ENCODE measurements around the gene CECR2.

The CECR2 gene

GRCh38 chr22:17472932-17473331 is 103.7 kb downstream of the CECR2 start:
- TF ChIP-seq RAD21 (IDR thresholded peaks at IDR 0.05; ENCODE audit: low read depth) (no peak), USF1 (IDR thresholded peaks at IDR 0.05) (no peak), EGR1 (IDR thresholded peaks at IDR 0.05) (no peak)

DNA sequence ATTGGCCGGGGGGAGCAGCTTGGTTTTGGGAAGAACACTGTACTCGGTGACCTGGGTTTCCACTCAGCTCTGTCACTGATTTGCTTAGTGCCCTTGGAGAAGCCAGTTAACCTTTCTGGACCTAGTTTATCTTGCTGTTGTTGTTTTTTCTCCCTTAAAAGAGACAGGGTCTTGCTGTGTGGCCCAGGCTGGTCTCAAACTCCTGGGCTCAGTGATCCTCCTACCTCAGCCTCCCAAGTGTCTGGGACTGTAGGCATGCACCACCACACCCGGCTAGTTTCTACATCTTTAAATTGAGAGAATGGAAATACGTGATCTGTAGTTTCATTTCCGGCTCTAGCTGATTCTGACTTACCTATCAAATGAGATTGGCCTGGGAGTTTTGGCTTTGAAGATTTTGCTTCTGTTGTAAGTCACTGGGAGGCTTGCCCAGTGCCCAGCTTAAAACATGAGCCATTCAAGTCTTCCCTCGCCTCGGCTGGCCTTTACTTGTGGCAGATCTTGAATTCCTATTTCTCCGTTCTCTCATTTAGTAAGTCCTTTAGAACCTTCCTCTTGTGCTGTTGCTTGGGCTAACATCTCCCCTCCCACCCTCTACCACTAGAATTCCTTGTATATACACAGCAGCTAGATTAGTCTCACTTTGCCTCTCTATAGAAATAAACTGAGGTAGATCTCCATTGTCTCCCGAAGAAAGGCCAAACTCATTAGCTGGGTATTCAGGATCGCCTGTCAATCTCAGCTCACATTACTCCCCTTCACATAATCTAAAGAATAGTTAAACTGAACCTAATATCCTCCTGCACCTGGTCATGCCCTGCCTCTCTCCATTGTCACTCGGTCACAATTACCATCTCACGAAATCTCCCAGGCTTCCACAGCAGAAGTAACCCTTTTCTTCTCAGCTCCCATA is 106.3 kb downstream of the CECR2 start:
- TF ChIP-seq TAF1 (IDR thresholded peaks at IDR 0.05; ENCODE audit: low read depth) (no peak), YY1 (IDR thresholded peaks at IDR 0.05; ENCODE audit: low read depth) (no peak), ZBTB7A (IDR thresholded peaks at IDR 0.05; ENCODE audit: low read depth) (no peak), RAD21 (IDR thresholded peaks at IDR 0.05; ENCODE audit: low read depth) (no peak), MAX (IDR thresholded peaks at IDR 0.05) (no peak), REST (IDR thresholded peaks at IDR 0.05; ENCODE audit: low read depth) (no peak), FOXM1 (IDR thresholded peaks at IDR 0.05; ENCODE audit: borderline replicate concordance, low read depth) (no peak), EP300 (IDR thresholded peaks at IDR 0.05; ENCODE audit: borderline replicate concordance) (no peak), EGR1 (IDR thresholded peaks at IDR 0.05) (no peak), CREB1 (IDR thresholded peaks at IDR 0.05; ENCODE audit: low read depth) (no peak)

GRCh38 chr22:17476838-17477237 is 107.6 kb downstream of the CECR2 start:
- TF ChIP-seq EGR1 (IDR thresholded peaks at IDR 0.05): no peak
- no peak for TF ChIP-seq USF1 (IDR thresholded peaks at IDR 0.05)
- no peak for TF ChIP-seq CEBPB (IDR thresholded peaks at IDR 0.05)
- no peak for TF ChIP-seq RAD21 (IDR thresholded peaks at IDR 0.05; ENCODE audit: low read depth)
- no peak for TF ChIP-seq TCF12 (IDR thresholded peaks at IDR 0.05; ENCODE audit: low read depth)
- TF ChIP-seq MAX (IDR thresholded peaks at IDR 0.05): no peak
- TF ChIP-seq TAF1 (IDR thresholded peaks at IDR 0.05; ENCODE audit: low read depth): no peak
- TF ChIP-seq YY1 (IDR thresholded peaks at IDR 0.05; ENCODE audit: low read depth): no peak

DNA sequence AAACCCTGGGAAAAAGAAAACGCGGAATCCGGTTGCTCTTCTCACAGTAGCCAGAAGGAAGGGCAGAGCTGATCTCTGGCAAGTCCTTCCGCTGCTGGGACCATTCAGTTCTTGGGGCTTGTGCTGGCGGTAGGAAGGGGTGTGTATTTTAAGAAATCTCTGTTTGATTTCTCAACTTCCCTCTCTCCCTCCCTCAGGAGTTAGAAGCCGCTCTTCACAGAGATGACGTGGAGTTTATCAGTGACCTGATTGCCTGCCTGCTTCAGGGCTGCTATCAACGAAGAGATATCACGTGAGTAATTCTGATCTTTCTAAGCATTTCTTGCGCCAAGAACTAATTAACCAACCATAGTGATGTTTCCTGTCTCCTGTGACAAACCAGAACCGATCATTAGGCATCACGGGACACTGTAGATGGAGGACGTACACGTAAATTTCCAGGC is 108.2 kb downstream of the CECR2 start:
- TF ChIP-seq CEBPB (IDR thresholded peaks at IDR 0.05) (no peak), TEAD4 (IDR thresholded peaks at IDR 0.05) (no peak), NFIC (IDR thresholded peaks at IDR 0.05) (no peak), MAX (IDR thresholded peaks at IDR 0.05) (no peak)

- TF ChIP-seq TAF1 (IDR thresholded peaks at IDR 0.05; ENCODE audit: low read depth): no peak
- TF ChIP-seq MAX (IDR thresholded peaks at IDR 0.05): no peak
- no peak for TF ChIP-seq EP300 (IDR thresholded peaks at IDR 0.05; ENCODE audit: borderline replicate concordance)
- no peak for TF ChIP-seq CREB1 (IDR thresholded peaks at IDR 0.05; ENCODE audit: low read depth)
- no peak for TF ChIP-seq REST (IDR thresholded peaks at IDR 0.05; ENCODE audit: low read depth)
- no peak for TF ChIP-seq TCF12 (IDR thresholded peaks at IDR 0.05; ENCODE audit: low read depth)
- no peak for TF ChIP-seq ZBTB7A (IDR thresholded peaks at IDR 0.05; ENCODE audit: low read depth)
- TF ChIP-seq TEAD4 (IDR thresholded peaks at IDR 0.05): no peak
- no peak for TF ChIP-seq RAD21 (IDR thresholded peaks at IDR 0.05; ENCODE audit: low read depth)
- TF ChIP-seq EGR1 (IDR thresholded peaks at IDR 0.05): no peak
- TF ChIP-seq NFIC (IDR thresholded peaks at IDR 0.05): no peak
- TF ChIP-seq YY1 (IDR thresholded peaks at IDR 0.05; ENCODE audit: low read depth): no peak
- no peak for TF ChIP-seq FOXM1 (IDR thresholded peaks at IDR 0.05; ENCODE audit: borderline replicate concordance, low read depth)
- TF ChIP-seq CEBPB (IDR thresholded peaks at IDR 0.05): no peak
- TF ChIP-seq USF1 (IDR thresholded peaks at IDR 0.05): no peak
Observed at GRCh38 chr22:17479135-17479534, 109.9 kb downstream of the CECR2 start.
